Activated naive CD4-positive, alpha-beta T cell treated with anti-CD3 and anti-CD28 coated beads for 36 hours (primary cell): ENCODE results near the gene KLF13. TPM values are rescaled to one million over a fixed set of nuclear protein-coding genes. Genes with fewer than 3 reads are reported as not detected.

Experiments
- CTCF ChIA-PET: fragments of 350-600 bp; sonication (Branson Sonifier 250); formaldehyde crosslinking; loops from one replicate; lab custom pipeline; 2021; ENCODE audit warnings: antibody characterized with exemption; lab: Charles Lee
- DNase-seq: peaks from one replicate; pipeline ENCODE4 v3.0.0-alpha.2; 2020
- H3K27ac Mint-ChIP-seq: one replicate; pipeline ENCODE4 v1.8.0; 2021; ENCODE audit warnings: mild to moderate bottlenecking, mixed read lengths
- H3K27me3 Mint-ChIP-seq: one replicate; pipeline ENCODE4 v1.8.0; 2021; ENCODE audit warnings: low read depth, mixed read lengths
- H3K36me3 Mint-ChIP-seq: one replicate; pipeline ENCODE4 v1.8.0; 2021; ENCODE audit warnings: low read depth, mixed read lengths
- H3K4me1 Mint-ChIP-seq: one replicate; pipeline ENCODE4 v1.8.0; 2021; ENCODE audit warnings: low read depth, mixed read lengths
- H3K4me3 Mint-ChIP-seq: one replicate; pipeline ENCODE4 v1.8.0; 2021; ENCODE audit warnings: mild to moderate bottlenecking, moderate library complexity, mixed read lengths
- H3K9me3 Mint-ChIP-seq: one replicate; pipeline ENCODE4 v1.8.0; 2021; ENCODE audit warnings: mixed read lengths
- intact Hi-C: fragments of 100-400 bp; cut with micrococcal nuclease; formaldehyde crosslinking; loops from one replicate; pipeline ENCODE4 v1.15.1; 2023
- total RNA-seq, 2 experiments: library from RNA; stranded (reverse); gene quantifications; one replicate each; pipeline ENCODE4 v1.2.3, GENCODE V29; 2021

Gene KLF13
- total RNA-seq, 2 experiments from 2014 or later, result 115 to 121 TPM

DNA sequence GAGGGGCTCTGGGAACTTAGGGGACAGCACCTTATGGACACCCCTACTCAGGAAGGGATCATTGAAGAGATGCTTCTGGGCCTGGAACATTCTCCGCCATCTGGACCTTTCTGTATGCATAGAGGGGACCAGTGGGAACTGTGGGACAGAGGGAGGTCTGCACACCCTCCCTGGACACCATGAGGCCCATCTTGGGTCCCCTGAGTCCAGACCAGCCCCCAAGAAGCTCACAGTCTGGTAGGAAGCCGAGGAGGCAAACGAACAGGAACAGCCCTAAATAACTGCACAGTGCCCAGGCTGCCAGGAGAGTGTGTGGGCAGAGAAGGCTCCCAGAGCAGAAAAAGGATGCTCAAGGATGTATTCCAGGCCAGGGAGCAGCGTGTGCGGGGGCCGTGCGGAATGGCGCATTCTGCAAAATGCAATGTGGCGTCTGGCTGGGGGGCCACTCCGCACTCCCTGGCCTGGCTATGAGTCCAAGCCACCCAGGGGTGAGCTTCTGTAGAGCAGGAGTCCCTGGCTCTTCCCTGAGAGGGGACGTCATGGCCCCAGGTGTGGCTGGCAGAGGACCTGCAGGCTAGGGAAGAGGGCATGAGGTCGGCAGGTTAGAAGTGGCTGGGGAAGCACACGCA is 24.5 kb upstream of the KLF13 start:
- intact Hi-C loops, result loop anchor here (2.0 kb wide), 2 partner anchors 35 to 65 kb away; no protein-coding TSS in a partner anchor
- DNase-seq, result no peak
- H3K36me3 Mint-ChIP-seq, result no peaks in the 10 kb centered on the region
- no peak overlapping the region for H3K4me3 Mint-ChIP-seq
- H3K4me1 Mint-ChIP-seq, result peaks cover 18% of the 10 kb centered on the region
- no peaks in the 10 kb centered on the region for H3K9me3 Mint-ChIP-seq
- no peak overlapping the region for H3K27ac Mint-ChIP-seq
- CTCF ChIA-PET, result interaction anchor here (1.3 to 2.1 kb wide), 4 partner anchors 8 to 186 kb away, joined by 3 to 8 read pairs (median 4); no protein-coding TSS in a partner anchor
- no peaks in the 10 kb centered on the region for H3K27me3 Mint-ChIP-seq

DNA sequence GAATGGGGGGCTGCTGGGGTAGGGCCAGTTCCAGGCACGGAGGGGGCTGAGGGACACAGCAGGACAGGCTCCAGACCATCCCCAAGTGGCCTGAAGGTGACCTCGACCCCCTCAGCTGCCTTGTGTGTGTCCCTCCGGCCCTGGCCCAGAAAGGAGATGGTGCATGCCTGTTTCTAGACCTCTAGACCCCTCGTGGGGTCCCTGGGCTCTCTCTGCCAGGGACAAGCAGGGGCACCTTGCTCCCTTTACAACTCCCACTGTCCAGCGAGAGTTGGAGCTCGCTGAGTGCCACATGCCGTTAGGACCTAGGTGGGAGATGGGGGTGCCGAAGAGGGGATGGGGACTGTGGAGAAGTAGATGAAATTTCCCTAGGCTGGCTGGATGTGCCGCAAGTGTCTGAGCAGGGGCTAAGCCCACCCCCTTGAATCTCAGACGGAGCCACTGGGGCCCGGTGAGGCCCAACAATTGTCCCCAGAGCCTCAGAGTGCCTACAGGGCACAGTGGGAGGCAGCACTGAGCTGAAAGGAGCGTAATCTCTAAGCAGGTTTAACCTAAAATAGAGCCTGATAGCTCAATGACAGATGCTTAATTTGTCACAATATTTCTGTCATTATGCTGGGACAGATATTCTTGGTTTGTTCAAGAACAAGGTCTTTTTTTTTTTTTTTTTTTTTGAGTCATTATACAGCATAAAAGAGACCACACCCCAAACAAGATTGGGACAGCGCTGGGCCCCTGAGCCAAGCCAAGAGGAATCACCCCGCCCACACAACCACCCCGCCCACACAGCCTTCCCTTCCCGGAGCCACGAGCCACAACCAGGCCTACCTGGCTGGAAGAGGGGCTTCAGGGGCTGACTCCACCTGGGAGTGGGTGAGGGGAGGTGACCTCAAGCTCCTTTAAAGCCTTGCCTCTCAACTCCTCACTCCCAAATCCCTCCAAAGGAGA is 23.6 kb upstream of the KLF13 start:
- H3K9me3 Mint-ChIP-seq, result no peaks in the 10 kb centered on the region
- DNase-seq, result peak; percentile 46
- H3K4me3 Mint-ChIP-seq, result no peak overlapping the region
- H3K27ac Mint-ChIP-seq, result no peak overlapping the region
- no peaks in the 10 kb centered on the region for H3K27me3 Mint-ChIP-seq
- CTCF ChIA-PET, result interaction anchor here (0.6 to 2.1 kb wide), 10 partner anchors 9 to 188 kb away, joined by 3 to 8 read pairs (median 3); no protein-coding TSS in a partner anchor
- H3K4me1 Mint-ChIP-seq, result peaks cover 27% of the 10 kb centered on the region
- intact Hi-C loops, result loop anchor here (1.0 to 2.0 kb wide), 4 partner anchors 36 to 132 kb away; no protein-coding TSS in a partner anchor
- H3K36me3 Mint-ChIP-seq, result no peaks in the 10 kb centered on the region

DNA sequence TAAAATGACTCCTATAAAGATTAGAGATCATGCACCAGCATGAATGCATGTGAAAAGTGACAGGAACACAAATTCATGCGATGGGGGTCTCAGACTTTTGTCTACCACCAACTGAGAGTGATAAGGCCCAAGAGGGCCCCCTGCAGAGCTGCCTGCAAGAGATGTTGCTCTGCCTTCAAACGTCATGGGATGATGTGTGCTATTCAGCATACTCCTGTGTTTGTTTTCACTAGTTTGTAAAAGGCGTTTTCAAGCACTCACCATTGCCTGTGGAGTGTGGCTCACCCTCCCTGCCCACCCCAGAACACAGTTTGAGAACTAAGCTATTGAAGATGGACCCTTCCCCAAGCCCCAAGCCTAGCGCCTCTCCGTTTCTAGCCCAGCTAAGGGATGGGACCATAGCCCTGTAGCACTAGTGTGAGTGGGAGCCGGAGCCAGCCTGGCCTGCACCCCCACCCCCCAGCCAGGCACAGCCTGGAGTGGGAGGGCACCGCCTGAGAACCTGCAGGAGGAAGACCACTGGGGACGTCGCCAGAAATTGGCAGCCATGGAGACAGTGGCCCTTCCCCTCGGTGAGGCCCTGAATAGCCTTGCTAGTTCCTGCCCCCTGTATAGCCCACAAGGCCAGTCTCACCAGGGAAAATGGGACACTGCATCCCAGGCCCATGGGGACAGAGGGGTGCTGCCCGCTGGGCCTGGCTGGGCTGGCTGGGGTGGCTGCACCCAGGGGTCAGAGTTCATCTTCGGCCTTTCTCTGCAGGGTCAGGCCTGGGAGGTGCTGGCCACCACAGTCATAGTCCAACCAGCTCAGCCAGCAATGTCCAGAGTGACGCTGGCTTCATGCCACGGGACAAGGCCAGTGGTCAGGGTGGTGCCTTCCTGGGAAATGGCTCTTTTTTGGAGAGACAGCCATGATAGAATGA is 22.6 kb upstream of the KLF13 start:
- CTCF ChIA-PET, result interaction anchor here (0.9 to 2.1 kb wide), 9 partner anchors 10 to 187 kb away, joined by 3 to 8 read pairs (median 3); no protein-coding TSS in a partner anchor
- H3K36me3 Mint-ChIP-seq, result no peaks in the 10 kb centered on the region
- intact Hi-C loops, result loop anchor here (1.0 to 2.0 kb wide), 4 partner anchors 37 to 131 kb away; no protein-coding TSS in a partner anchor
- no peak overlapping the region for H3K27ac Mint-ChIP-seq
- H3K4me1 Mint-ChIP-seq, result peaks cover 35% of the 10 kb centered on the region
- H3K9me3 Mint-ChIP-seq, result no peaks in the 10 kb centered on the region
- no peaks in the 10 kb centered on the region for H3K27me3 Mint-ChIP-seq
- DNase-seq, result no peak
- no peak overlapping the region for H3K4me3 Mint-ChIP-seq

DNA sequence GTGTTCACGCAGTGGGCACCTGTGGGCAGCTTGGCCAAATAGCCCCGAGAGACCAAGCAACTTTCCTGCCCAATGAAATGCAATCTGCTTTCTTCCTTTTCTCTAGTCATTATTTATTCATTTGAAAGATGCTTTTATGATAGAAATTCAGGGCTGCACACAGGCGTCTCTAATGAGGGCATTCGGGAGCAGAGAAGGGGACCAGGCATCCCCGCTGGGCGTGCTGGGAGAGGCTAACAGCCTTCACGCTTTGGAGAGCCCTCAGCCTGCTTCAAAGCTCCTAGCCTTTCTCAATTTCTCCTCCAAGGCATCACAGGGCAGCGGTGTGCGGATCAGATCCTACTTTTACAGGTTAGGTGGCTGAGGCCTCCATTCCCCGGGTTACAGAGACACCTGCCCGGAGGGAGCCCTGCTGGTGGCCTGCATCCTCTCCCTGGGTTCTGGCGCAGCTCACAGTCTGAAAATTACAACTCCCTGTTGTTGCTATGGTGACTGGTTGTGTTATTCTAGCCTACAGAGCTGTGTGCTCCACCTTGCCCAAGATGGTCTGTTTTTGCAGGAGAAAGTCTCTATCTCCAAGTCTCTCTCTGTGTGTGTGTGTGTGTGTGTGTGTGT is 21.8 kb upstream of the KLF13 start:
- H3K9me3 Mint-ChIP-seq, result no peaks in the 10 kb centered on the region
- H3K4me1 Mint-ChIP-seq, result peaks cover 35% of the 10 kb centered on the region
- no peak for DNase-seq
- H3K36me3 Mint-ChIP-seq, result no peaks in the 10 kb centered on the region
- CTCF ChIA-PET, result interaction anchor here (1.1 to 1.3 kb wide), 2 partner anchors 10 to 20 kb away, joined by 4 to 5 read pairs; no protein-coding TSS in a partner anchor
- H3K27ac Mint-ChIP-seq, result no peak overlapping the region
- no peak overlapping the region for H3K4me3 Mint-ChIP-seq
- no peaks in the 10 kb centered on the region for H3K27me3 Mint-ChIP-seq
- intact Hi-C loops, result no loop called here

DNA sequence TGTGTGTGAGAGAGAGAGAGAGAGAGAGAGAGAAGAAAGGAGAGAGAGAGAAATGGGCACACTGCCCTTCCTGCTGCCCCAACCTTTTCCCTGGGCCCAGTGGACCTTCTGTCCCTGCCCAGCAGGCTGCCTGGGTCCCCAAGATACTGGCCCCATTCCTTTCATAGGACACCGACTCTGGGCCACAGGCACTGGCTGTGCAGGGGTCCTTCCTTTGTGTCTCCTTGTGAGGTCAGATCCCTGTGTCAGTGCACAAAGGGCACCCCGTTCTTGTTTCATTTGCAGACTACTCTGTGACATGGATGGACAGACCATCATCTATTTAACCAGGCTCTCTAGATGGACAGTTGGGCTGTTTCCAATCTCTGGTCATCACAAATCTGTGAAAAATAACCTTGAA is 21.3 kb upstream of the KLF13 start:
- Mint-ChIP-seq H3K4me1 (peaks cover 35% of the 10 kb centered on the region), H3K27me3 (no peaks in the 10 kb centered on the region), H3K27ac (no peak overlapping the region), H3K9me3 (no peaks in the 10 kb centered on the region), H3K4me3 (no peak overlapping the region), H3K36me3 (no peaks in the 10 kb centered on the region)
- intact Hi-C loops, result no loop called here
- CTCF ChIA-PET, result interaction anchor here (1.1 to 1.3 kb wide), 2 partner anchors 10 to 19 kb away, joined by 4 to 5 read pairs; no protein-coding TSS in a partner anchor
- no peak for DNase-seq

DNA sequence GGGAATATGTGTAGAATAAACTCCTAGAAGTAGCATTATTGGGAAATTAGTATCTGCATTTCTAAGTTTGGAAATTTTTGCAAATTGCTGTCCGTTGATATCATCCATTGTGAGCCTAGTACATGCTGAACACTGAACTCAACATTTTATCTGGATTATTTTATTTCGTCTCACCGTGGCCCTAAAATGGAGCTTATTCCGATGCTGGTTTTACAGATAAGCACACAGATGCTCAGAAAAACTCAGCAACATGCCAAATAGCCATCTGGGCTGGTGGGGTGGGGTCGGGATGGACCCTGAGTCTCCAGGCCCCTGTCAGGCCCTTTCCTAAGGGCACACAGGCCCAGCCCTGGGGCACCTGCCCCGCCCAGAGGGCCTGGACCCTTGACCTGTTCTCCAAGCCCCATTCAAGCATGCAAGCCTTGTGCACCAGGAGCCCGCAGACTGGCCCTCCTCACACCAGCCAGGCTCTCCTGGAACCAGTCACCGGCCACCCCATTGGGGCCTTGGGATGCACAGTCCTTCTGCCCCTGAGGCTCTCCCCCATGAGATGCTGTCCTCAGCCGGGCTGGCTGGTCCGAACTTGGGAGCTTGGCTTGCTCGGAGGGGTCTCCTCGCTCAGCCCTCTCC is 20.7 kb upstream of the KLF13 start:
- no peaks in the 10 kb centered on the region for H3K27me3 Mint-ChIP-seq
- DNase-seq, result no peak
- H3K36me3 Mint-ChIP-seq, result no peaks in the 10 kb centered on the region
- intact Hi-C loops, result no loop called here
- peaks cover 35% of the 10 kb centered on the region for H3K4me1 Mint-ChIP-seq
- H3K9me3 Mint-ChIP-seq, result no peaks in the 10 kb centered on the region
- CTCF ChIA-PET, result no interaction called here
- H3K27ac Mint-ChIP-seq, result no peak overlapping the region
- no peak overlapping the region for H3K4me3 Mint-ChIP-seq

DNA sequence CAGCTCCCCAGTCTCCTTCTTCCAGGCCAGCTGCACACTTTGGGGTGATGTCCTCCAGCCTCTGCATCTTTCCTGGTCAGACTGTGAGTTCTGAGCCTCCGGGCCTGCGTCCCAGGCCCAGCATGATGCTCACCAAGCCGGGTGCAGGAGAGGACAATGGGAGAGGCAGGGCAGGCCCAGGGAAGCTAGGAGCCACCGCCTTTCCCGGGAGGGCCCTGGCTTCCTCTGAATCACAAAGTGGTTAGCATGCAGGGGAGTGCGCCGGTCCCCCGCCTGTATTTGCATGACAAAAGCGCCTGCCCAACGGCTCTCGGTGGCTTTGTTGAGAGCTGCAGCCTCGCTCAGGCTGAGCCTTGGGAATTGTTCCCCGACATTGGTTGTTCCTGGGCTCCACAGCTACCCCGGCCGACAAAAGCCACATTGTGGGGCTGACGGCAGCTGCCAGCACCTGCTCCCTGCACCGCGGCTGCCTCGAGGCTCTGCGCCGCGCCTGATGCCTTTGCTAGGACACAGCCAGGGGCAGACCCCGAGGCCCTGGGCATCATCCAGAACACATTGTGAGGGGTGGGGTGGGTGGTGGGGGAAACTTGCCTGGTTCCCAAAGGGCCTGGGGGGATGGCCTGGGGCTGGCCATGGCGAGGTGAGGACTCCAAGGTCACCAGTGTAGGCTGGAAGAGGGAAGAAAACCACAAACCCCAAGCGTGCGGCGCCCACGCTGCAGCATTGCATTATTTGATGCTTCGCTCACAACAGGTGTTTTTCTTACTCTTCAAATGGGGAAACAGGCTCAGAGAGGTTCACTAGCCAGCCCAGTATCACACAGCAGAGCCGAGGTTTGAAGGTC is 20.0 kb upstream of the KLF13 start:
- no peak for DNase-seq
- Mint-ChIP-seq H3K27me3 (no peaks in the 10 kb centered on the region), H3K27ac (no peak overlapping the region), H3K36me3 (no peaks in the 10 kb centered on the region), H3K9me3 (no peaks in the 10 kb centered on the region), H3K4me1 (peaks cover 35% of the 10 kb centered on the region), H3K4me3 (no peak overlapping the region)
- CTCF ChIA-PET, result interaction anchor here (0.6 kb wide), 1 partner anchor 55 kb away, joined by 3 read pairs; no protein-coding TSS in a partner anchor
- intact Hi-C loops, result no loop called here

DNA sequence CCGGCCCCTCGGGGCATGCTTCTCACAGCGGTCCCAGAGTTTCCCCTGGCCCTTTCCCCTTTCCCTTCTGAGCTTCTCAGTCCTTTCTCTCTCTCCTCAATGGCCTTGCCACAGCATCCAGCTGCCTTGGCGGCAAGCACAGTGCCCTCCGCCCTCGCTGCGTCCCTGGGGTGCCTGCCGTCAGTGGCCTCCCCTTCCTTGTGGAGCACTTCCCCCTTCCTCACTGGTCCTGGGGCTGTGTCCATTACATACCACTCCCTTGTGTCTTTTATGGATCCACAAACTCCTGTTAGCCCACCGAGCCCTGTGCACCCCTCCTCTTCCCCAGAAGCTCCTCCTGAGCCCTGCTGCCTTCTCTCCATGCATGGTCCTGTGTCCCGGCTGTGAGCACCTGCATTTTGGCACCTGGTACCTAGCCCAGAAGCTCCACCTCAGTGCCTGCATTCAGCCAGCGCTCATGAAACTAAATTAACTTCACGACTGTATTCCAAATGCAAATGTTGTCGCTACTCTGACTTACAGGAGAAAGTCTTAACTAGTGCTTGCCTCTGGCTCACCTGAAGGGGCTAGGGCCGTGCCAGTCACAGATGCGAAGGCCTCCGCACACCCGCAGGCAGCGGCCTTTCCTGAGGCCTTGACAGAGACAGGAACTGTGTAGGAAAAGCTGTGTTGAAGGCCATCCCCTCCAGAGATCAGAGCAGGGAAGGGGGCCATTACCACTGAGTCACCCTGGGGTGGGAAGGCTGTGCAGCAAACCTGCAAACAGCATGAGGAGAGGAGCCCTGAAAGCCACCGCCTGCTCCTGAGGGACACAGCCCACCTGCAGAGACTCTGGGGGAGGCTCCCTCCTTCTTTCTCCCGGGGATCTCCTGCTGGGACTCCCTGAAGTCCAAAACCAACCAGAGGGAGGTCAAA is 19.1 kb upstream of the KLF13 start:
- CTCF ChIA-PET, result interaction anchor here (0.6 to 1.4 kb wide), 2 partner anchors 31 to 56 kb away, joined by 3 read pairs; no protein-coding TSS in a partner anchor
- no peaks in the 10 kb centered on the region for H3K9me3 Mint-ChIP-seq
- no peak for DNase-seq
- peak overlapping the region; percentile 24 for H3K27ac Mint-ChIP-seq
- peaks cover 31% of the 10 kb centered on the region for H3K4me1 Mint-ChIP-seq
- H3K36me3 Mint-ChIP-seq, result no peaks in the 10 kb centered on the region
- H3K4me3 Mint-ChIP-seq, result no peak overlapping the region
- no peaks in the 10 kb centered on the region for H3K27me3 Mint-ChIP-seq
- intact Hi-C loops, result no loop called here

DNA sequence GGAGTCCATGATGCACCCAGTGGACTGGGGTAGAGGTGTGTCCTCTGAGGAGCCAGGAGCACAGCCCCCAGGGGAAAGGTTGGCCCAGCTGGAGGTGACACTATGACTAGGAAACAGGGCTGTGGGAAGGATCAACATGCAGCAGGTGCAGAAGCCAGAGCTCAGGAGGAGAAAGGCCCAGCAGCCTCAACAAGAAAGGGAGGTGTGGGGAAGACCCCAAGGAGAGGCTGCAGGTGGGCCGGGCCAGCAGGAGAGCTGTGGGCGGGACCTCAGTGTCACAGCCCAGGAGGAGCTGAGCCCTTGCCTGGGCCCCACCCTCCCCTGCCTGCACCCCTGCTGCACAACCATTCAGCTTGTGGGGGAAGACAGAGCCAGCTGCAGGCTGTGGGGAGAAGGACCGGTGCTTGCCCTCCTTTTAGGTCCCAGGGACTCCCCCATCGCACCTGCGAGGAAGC is 18.4 kb upstream of the KLF13 start:
- no peaks in the 10 kb centered on the region for H3K36me3 Mint-ChIP-seq
- no peaks in the 10 kb centered on the region for H3K9me3 Mint-ChIP-seq
- DNase-seq, result peak; percentile 19
- CTCF ChIA-PET, result interaction anchor here (1.4 kb wide), 1 partner anchor 30 kb away, joined by 3 read pairs; no protein-coding TSS in a partner anchor
- H3K27me3 Mint-ChIP-seq, result no peaks in the 10 kb centered on the region
- intact Hi-C loops, result no loop called here
- H3K4me3 Mint-ChIP-seq, result no peak overlapping the region
- H3K27ac Mint-ChIP-seq, result peak overlapping the region; percentile 24
- H3K4me1 Mint-ChIP-seq, result peaks cover 25% of the 10 kb centered on the region
